CD14-positive monocyte (primary cell): ENCODE measurements around the gene RUBCN. TPM values are rescaled to one million over a fixed set of nuclear protein-coding genes. Genes with fewer than 3 reads are reported as not detected.
"Not testable (repeated sequence)": the region's sequence is repeated elsewhere in the genome, so short reads cannot be mapped to it uniquely, and the experiment has no call there.

ENCODE experiments used
- DNase-seq, 3 donors: peaks; one replicate each; pipeline ENCODE4 v3.0.0-alpha.2; 2011 to 2022
- H2AFZ ChIP-seq: 2 replicates; pipeline ENCODE4 v1.6.0; 2012; ENCODE audit warnings: mild to moderate bottlenecking, low read depth, low read length, inconsistent platforms; ENCODE audit not compliant: insufficient read depth, poor library complexity, severe bottlenecking
- H3K27ac ChIP-seq, 2 donors: 1 replicate in 1 of 2; 2 replicates in 1 of 2; pipeline ENCODE4 v1.5.1; 2012 to 2013; ENCODE audit warnings: low read length in 2 of 2, control low read depth in 1 of 2, inconsistent platforms in 1 of 2, low read depth in 1 of 2, mild to moderate bottlenecking in 1 of 2
- H3K27me3 ChIP-seq, 2 donors: one replicate each; pipeline versions ENCODE4 v1.6.0 to v1.6.1; 2011 to 2013; ENCODE audit warnings: low read length in 2 of 2; ENCODE audit not compliant: control insufficient read depth in 2 of 2, insufficient read depth in 2 of 2
- H3K36me3 ChIP-seq, 2 donors: replicated peaks in 1 of 2; 1 replicate in 1 of 2; 2 replicates in 1 of 2; pipeline versions ENCODE4 v1.5.1 to v1.6.1; 2012 to 2013; ENCODE audit warnings: low read length in 2 of 2, control low read depth in 1 of 2, inconsistent platforms in 1 of 2, mild to moderate bottlenecking in 1 of 2; ENCODE audit not compliant: insufficient read depth in 2 of 2, control insufficient read depth in 1 of 2
- H3K4me1 ChIP-seq, 2 donors: 1 replicate in 1 of 2; 2 replicates in 1 of 2; pipeline versions ENCODE4 v1.5.1 to v1.6.1; 2012 to 2013; ENCODE audit warnings: low read length in 2 of 2, control low read depth in 1 of 2, inconsistent platforms in 1 of 2, mild to moderate bottlenecking in 1 of 2, moderate library complexity in 1 of 2; ENCODE audit not compliant: insufficient read depth in 2 of 2, control insufficient read depth in 1 of 2
- H3K4me2 ChIP-seq: replicated peaks from 2 replicates; pipeline ENCODE3; 2012; ENCODE audit warnings: low read length, moderate library complexity, mild to moderate bottlenecking; ENCODE audit not compliant: poor library complexity, severe bottlenecking; ENCODE audit errors: extremely low read depth
- H3K4me3 ChIP-seq, 3 experiments: fragments of 200-600 bp in 1 of 3; sonication (generic) in 1 of 3; replicated peaks in 1 of 3; 1 replicate in 2 of 3; 2 replicates in 1 of 3; pipeline ENCODE4 v1.5.1; 2011 to 2013; ENCODE audit warnings: low read length in 3 of 3, mild to moderate bottlenecking in 3 of 3, control low read depth in 2 of 3, low read depth in 2 of 3, inconsistent platforms in 1 of 3, moderate library complexity in 1 of 3
- H3K79me2 ChIP-seq: 2 replicates; pipeline ENCODE4 v1.6.0; 2012; ENCODE audit warnings: mild to moderate bottlenecking, control low read depth, inconsistent platforms, low read length, moderate library complexity; ENCODE audit not compliant: insufficient read depth
- H3K9ac ChIP-seq: 2 replicates; pipeline ENCODE4 v1.6.0; 2017; ENCODE audit warnings: low read length, mild to moderate bottlenecking; ENCODE audit not compliant: insufficient read depth, poor library complexity, severe bottlenecking
- H3K9me3 ChIP-seq, 2 donors: replicated peaks in 1 of 2; 1 replicate in 1 of 2; 2 replicates in 1 of 2; pipeline versions ENCODE4 v1.5.1 to v1.6.1; 2012 to 2013; ENCODE audit warnings: low read length in 2 of 2, control low read depth in 1 of 2; ENCODE audit not compliant: control insufficient read depth in 1 of 2, insufficient read depth in 1 of 2
- H4K20me1 ChIP-seq: 2 replicates; pipeline ENCODE4 v1.6.0; 2012; ENCODE audit warnings: mild to moderate bottlenecking, low read length, control low read depth, moderate library complexity; ENCODE audit not compliant: insufficient read depth
- H3K27ac Mint-ChIP-seq, 7 donors: one replicate each; pipeline ENCODE4 v1.8.0; 2020; ENCODE audit warnings: mild to moderate bottlenecking in 7 of 7, mixed read lengths in 7 of 7, moderate library complexity in 6 of 7, inconsistent platforms in 2 of 7
- H3K27me3 Mint-ChIP-seq, 3 donors: one replicate each; pipeline ENCODE4 v1.8.0; 2021 to 2022; ENCODE audit warnings: low read depth in 3 of 3, mild to moderate bottlenecking in 3 of 3, mixed read lengths in 3 of 3, moderate library complexity in 3 of 3, inconsistent platforms in 1 of 3
- H3K36me3 Mint-ChIP-seq, 2 donors: one replicate each; pipeline ENCODE4 v1.8.0; 2020; ENCODE audit warnings: mixed read lengths in 2 of 2, inconsistent platforms in 1 of 2, mild to moderate bottlenecking in 1 of 2
- H3K4me1 Mint-ChIP-seq: one replicate; pipeline ENCODE4 v1.8.0; 2020; ENCODE audit warnings: mild to moderate bottlenecking, mixed read lengths
- H3K4me3 Mint-ChIP-seq, 2 donors: one replicate each; pipeline ENCODE4 v1.8.0; 2020; ENCODE audit warnings: mild to moderate bottlenecking in 2 of 2, mixed read lengths in 2 of 2, moderate library complexity in 1 of 2
- H3K9me3 Mint-ChIP-seq, 7 donors: one replicate each; pipeline ENCODE4 v1.8.0; 2020 to 2022; ENCODE audit warnings: mixed read lengths in 7 of 7, mild to moderate bottlenecking in 6 of 7, moderate library complexity in 6 of 7, inconsistent platforms in 2 of 7
- WGBS: methylation state at CpG from one replicate; pipeline ENCODE4 v1.1.5; 2013; ENCODE audit warnings: missing lambda C conversion rate; ENCODE audit not compliant: insufficient coverage; 5-methylcytosine and 5-hydroxymethylcytosine counted together
- intact Hi-C, 2 donors: fragments of 100-400 bp; cut with micrococcal nuclease; formaldehyde crosslinking; loops; one replicate each; pipeline versions ENCODE4 v1.15.0 to v1.15.1; 2023
- polyA plus RNA-seq, 3 donors: library from polyadenylated mRNA; depleted of rRNA in 1 of 3; unstranded in 2 of 3; stranded (reverse) in 1 of 3; fragments of 300-500 nt in 2 of 3; fragments of >200 nt in 1 of 3; fragmentation: Illumina TruSeq in 2 of 3; gene quantifications; 1 replicate in 2 of 3; 2 replicates in 1 of 3; pipeline ENCODE4 v1.2.3, GENCODE V29; 2012 to 2021

Gene RUBCN
- polyA plus RNA-seq, 3 donors = 8.6 to 37.9 (median 13.5) TPM

DNA sequence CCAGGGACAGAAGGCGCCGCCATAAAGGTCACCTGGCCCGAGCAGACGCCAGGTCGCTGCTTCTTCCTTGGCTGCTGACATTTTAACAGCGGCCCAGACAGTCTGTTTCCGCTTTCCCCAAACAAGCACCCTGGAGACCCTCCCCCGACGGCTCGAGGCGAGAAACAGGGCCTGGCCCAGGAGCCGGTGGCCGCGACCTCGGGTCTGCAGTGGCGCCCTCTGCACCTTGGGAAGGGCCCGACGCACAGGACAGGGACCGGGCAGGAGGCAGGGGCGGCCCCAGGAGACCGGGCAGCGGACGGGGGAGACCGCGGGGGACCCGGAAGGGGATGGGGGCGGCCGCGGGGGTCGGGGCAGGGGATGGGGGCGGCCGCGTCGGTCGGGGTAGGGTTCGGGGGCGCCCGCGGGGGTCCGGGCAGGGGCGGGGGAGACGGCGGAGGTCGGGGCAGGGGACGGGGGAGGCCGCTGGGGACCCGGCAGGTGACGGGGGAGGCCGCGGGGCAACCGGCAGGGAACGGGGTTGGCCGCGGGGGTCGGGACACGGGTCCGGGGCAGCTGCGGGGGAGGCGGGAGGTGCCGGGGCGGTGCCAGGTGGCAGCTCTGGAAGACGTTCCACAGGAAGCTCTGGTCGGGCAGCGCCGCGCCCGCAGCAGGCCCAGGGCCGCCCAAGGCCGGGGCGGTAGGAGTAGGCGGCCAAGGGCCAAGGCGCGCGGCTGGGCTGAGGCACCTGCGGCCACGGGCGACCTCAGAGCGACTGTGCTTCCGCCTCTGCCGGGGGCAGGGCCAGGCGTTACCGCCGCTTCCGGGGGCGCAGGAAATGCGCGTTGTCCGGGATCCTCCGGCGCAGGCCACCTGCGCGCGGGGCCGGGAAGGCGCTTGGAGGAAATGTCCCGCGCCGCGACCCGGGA, 82.4 kb downstream of the RUBCN start:
- H4K20me1 ChIP-seq, H3K27ac ChIP-seq, H3K9ac ChIP-seq, H3K27me3 ChIP-seq, H3K9me3 Mint-ChIP-seq, H3K4me1 ChIP-seq, H3K4me2 ChIP-seq, H3K4me3 ChIP-seq, H2AFZ ChIP-seq, DNase-seq, H3K4me1 Mint-ChIP-seq, H3K36me3 Mint-ChIP-seq, intact Hi-C loops, H3K27ac Mint-ChIP-seq, H3K79me2 ChIP-seq, H3K9me3 ChIP-seq, H3K36me3 ChIP-seq: not testable (repeated sequence)
- peak overlapping the region; percentile 56 to 65 for H3K4me3 Mint-ChIP-seq
- H3K27me3 Mint-ChIP-seq = peaks cover 0 to 21% (median 1%) of the 10 kb centered on the region in 3 donors
- no CpG with 5 or more reads among the region's 100 CpGs for WGBS

DNA sequence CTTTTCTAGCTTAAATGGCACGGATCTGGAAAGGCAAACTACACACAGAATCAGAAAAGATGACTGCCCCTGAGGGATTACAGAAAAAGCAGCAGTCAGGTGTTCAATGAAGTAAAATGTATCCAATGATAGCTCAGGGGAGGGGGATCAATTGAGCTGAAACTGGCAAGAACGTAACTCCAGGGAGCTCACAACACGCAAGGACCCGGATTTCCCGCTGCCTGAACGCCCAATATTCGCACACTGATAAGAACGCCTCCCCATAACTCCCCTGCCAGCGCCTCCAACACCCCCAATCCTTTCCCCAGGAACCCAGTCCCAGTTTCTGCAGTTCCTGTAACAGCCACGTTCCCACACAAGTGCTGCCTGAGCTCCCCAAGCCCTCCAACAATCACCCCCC, 83.8 kb downstream of the RUBCN start:
- H2AFZ ChIP-seq, H3K79me2 ChIP-seq, H3K36me3 Mint-ChIP-seq, H3K4me3 ChIP-seq, H3K36me3 ChIP-seq, H3K9me3 Mint-ChIP-seq, H3K9ac ChIP-seq, H4K20me1 ChIP-seq, H3K9me3 ChIP-seq, H3K27ac ChIP-seq, H3K4me1 Mint-ChIP-seq, H3K4me3 Mint-ChIP-seq, DNase-seq, H3K4me1 ChIP-seq, H3K27me3 ChIP-seq, intact Hi-C loops, H3K27ac Mint-ChIP-seq, H3K4me2 ChIP-seq: not testable (repeated sequence)
- WGBS = no CpG with 5 or more reads among the region's 10 CpGs
- peaks cover 0 to 21% (median 1%) of the 10 kb centered on the region in 3 donors for H3K27me3 Mint-ChIP-seq

DNA sequence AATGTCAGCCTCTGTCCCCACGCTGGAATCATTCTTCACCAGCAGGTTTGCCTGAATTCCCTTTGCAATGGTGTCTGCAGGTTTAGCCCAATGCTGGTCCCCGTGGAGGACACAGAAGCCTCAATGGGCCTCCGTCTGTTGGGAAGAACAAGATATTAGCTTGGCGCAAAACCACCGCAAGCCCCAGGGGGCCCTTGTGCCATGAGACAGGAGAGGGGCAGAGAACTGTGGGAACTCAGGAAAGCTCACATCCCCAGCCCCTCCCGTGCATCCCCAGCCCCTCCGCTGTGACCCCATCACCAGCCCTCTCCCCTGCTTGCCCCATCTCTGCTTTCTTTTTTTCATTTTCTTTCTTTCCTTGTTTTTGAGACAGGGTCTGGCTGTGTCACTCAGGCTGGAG, 89.1 kb downstream of the RUBCN start:
- intact Hi-C loops, H3K27ac ChIP-seq, H3K4me1 Mint-ChIP-seq, H3K4me3 ChIP-seq, H3K79me2 ChIP-seq, H3K4me1 ChIP-seq, H3K36me3 ChIP-seq, H3K4me3 Mint-ChIP-seq, DNase-seq, H4K20me1 ChIP-seq, H3K27me3 Mint-ChIP-seq, H3K27me3 ChIP-seq, H3K4me2 ChIP-seq, H3K36me3 Mint-ChIP-seq, H3K27ac Mint-ChIP-seq, H3K9ac ChIP-seq, H2AFZ ChIP-seq, H3K9me3 ChIP-seq: not testable (repeated sequence)
- WGBS = no CpG with 5 or more reads among the region's 7 CpGs
- H3K9me3 Mint-ChIP-seq = peaks cover 0 to 12% (median 6%) of the 10 kb centered on the region in 7 donors

DNA sequence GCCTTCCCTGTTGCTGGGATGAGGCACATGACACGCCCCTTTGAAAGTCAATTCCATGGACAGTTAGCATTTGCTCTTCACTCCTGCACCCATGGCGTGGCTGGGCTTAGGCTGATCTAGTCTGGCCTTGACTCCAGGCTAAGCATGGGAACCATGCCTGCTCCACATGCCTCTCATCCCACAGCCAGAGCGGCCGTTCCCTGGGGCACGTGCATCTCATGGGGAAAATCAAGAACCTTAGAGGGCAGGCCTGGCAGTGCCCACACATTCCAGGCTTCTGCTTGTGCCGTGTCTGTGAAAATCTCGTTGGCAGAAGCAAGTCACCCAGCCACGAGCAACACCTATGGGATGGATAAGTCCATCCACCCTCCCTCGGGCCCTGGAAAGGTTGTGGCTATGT, 89.5 kb downstream of the RUBCN start:
- H3K27me3 Mint-ChIP-seq, H3K4me3 ChIP-seq, H3K36me3 Mint-ChIP-seq, H3K27ac Mint-ChIP-seq, DNase-seq, H3K4me1 Mint-ChIP-seq, H3K9ac ChIP-seq, H3K4me2 ChIP-seq, H3K79me2 ChIP-seq, H3K27me3 ChIP-seq, intact Hi-C loops, H3K36me3 ChIP-seq, H3K27ac ChIP-seq, H4K20me1 ChIP-seq, H3K4me1 ChIP-seq, H2AFZ ChIP-seq, H3K9me3 ChIP-seq, H3K4me3 Mint-ChIP-seq: not testable (repeated sequence)
- WGBS = 100% methylated on average over 1 of the region's 9 CpGs
- peaks cover 0 to 12% (median 6%) of the 10 kb centered on the region in 7 donors for H3K9me3 Mint-ChIP-seq
